HCT116 (cell line): ENCODE results near the gene XRCC2.

Experiments used
- SRF ChIP-seq: IDR thresholded peaks from 2 replicates; pipeline ENCODE4 v1.6.1; 2012; ENCODE audit warnings: low read depth
- TF ChIP-seq, protein P1 (sequence below), 3 experiments: fragments of 200-600 bp in 1 of 3; sonication (generic) in 1 of 3; IDR thresholded peaks in 2 of 3; conservative IDR thresholded peaks in 1 of 3; 2 replicates each; pipeline ENCODE4 v1.5.1; 2012 to 2017; ENCODE audit warnings: low read depth in 2 of 3, low read length in 2 of 3, antibody characterized with exemption in 1 of 3, borderline replicate concordance in 1 of 3, control low read depth in 1 of 3, mild to moderate bottlenecking in 1 of 3, mixed read lengths in 1 of 3, mixed run types in 1 of 3, moderate library complexity in 1 of 3; ENCODE audit not compliant: insufficient read depth in 1 of 3

DNA sequence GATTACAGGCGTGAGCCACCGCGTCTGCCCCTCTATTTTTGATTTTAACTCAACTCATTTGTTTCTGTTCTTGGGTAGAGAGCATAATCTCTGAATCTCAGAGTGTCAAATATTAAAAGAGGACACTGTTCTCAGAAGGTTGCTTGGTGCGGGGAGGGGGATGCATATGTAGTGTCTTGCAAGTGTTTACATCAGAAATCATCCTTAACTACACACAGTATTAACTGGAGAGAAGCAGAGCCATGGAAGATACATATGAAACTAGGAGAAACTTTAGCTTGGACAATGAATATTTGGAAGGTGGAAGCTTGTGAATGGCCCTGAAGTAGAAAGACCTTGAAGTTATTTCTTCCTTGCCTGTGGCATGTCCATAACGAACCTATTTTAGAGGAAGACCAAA, 57.5 kb downstream of the XRCC2 start:
- TF ChIP-seq, protein P1, sequence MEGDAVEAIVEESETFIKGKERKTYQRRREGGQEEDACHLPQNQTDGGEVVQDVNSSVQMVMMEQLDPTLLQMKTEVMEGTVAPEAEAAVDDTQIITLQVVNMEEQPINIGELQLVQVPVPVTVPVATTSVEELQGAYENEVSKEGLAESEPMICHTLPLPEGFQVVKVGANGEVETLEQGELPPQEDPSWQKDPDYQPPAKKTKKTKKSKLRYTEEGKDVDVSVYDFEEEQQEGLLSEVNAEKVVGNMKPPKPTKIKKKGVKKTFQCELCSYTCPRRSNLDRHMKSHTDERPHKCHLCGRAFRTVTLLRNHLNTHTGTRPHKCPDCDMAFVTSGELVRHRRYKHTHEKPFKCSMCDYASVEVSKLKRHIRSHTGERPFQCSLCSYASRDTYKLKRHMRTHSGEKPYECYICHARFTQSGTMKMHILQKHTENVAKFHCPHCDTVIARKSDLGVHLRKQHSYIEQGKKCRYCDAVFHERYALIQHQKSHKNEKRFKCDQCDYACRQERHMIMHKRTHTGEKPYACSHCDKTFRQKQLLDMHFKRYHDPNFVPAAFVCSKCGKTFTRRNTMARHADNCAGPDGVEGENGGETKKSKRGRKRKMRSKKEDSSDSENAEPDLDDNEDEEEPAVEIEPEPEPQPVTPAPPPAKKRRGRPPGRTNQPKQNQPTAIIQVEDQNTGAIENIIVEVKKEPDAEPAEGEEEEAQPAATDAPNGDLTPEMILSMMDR (IDR thresholded peaks at IDR 0.05 in 2 of 3, conservative IDR thresholded peaks at IDR 0.05 in 1 of 3; ENCODE audit: borderline replicate concordance in 1 of 3, insufficient read depth in 1 of 3, low read depth in 2 of 3, low read length in 2 of 3), result no peak
- no peak for TF ChIP-seq SRF
